HepG2 (cell line): ENCODE data around the gene KIF2C. TPM values are rescaled to one million over a fixed set of nuclear protein-coding genes. Genes with fewer than 3 reads are reported as not detected.

ENCODE experiments used
- ARNT ChIP-seq: fragments of 450-650 bp; IDR thresholded peaks from 2 replicates; pipeline ENCODE4 v1.6.1; 2017
- CEBPG ChIP-seq: IDR thresholded peaks from 2 replicates; pipeline ENCODE4 v1.6.1; 2016
- FOXA3 ChIP-seq: IDR thresholded peaks from 2 replicates; pipeline ENCODE4 v1.6.1; 2016; ENCODE audit warnings: missing genetic modification reagents, missing compliant biosample characterization
- HNF4A ChIP-seq: sonication (generic); formaldehyde crosslinking; IDR thresholded peaks from 2 replicates; pipeline ENCODE4 v1.4.0; 2020; ENCODE audit warnings: missing genetic modification reagents
- HOXA7 ChIP-seq: sonication (generic); formaldehyde crosslinking; IDR thresholded peaks from 2 replicates; pipeline ENCODE4 v1.8.1; 2022; ENCODE audit warnings: mild to moderate bottlenecking, missing genetic modification reagents, moderate library complexity
- NAIF1 ChIP-seq: sonication (generic); formaldehyde crosslinking; IDR thresholded peaks from 2 replicates; pipeline ENCODE4 v1.5.0; 2020; ENCODE audit warnings: mild to moderate bottlenecking, missing genetic modification reagents, borderline replicate concordance
- NCOA2 ChIP-seq: sonication (generic); formaldehyde crosslinking; IDR thresholded peaks from 2 replicates; pipeline ENCODE4 v1.8.0; 2022; ENCODE audit warnings: inconsistent platforms
- NFIB ChIP-seq: sonication (generic); formaldehyde crosslinking; IDR thresholded peaks from 2 replicates; pipeline ENCODE4 v1.9.0; 2021; ENCODE audit warnings: missing genetic modification reagents, mild to moderate bottlenecking, borderline replicate concordance
- REPIN1 ChIP-seq: sonication (generic); formaldehyde crosslinking; IDR thresholded peaks from 2 replicates; pipeline ENCODE4 v1.8.0; 2022; ENCODE audit warnings: missing genetic modification reagents, low read depth, mild to moderate bottlenecking, borderline replicate concordance
- SETDB1 ChIP-seq: sonication (generic); formaldehyde crosslinking; IDR thresholded peaks from 2 replicates; pipeline ENCODE4 v1.5.1; 2020; ENCODE audit warnings: missing genetic modification reagents, mild to moderate bottlenecking, borderline replicate concordance
- SMAD9 ChIP-seq: sonication (generic); formaldehyde crosslinking; IDR thresholded peaks from 2 replicates; pipeline ENCODE4 v1.5.1; 2020; ENCODE audit warnings: mild to moderate bottlenecking, missing genetic modification reagents
- SMARCC2 ChIP-seq: fragments of 450-650 bp; IDR thresholded peaks from 2 replicates; pipeline ENCODE4 v1.6.1; 2017; ENCODE audit warnings: antibody characterized with exemption, mild to moderate bottlenecking
- SOX5 ChIP-seq: IDR thresholded peaks from 2 replicates; pipeline ENCODE4 v1.6.1; 2016; ENCODE audit warnings: borderline replicate concordance
- SP4 ChIP-seq: sonication (generic); formaldehyde crosslinking; IDR thresholded peaks from 2 replicates; pipeline ENCODE4 v1.8.1; 2023; ENCODE audit warnings: mild to moderate bottlenecking, missing genetic modification reagents
- TGIF2 ChIP-seq: IDR thresholded peaks from 2 replicates; pipeline ENCODE4 v1.6.1; 2016; ENCODE audit warnings: control low read depth, missing compliant biosample characterization
- ZBTB8A ChIP-seq: sonication (generic); formaldehyde crosslinking; IDR thresholded peaks from 2 replicates; pipeline ENCODE4 v1.4.0; 2020; ENCODE audit warnings: mild to moderate bottlenecking, low read depth, missing genetic modification reagents, borderline replicate concordance
- ZNF230 ChIP-seq: sonication (generic); formaldehyde crosslinking; IDR thresholded peaks from 2 replicates; pipeline ENCODE4 v1.4.0; 2020; ENCODE audit warnings: mild to moderate bottlenecking, missing genetic modification reagents
- ZNF292 ChIP-seq: sonication (generic); formaldehyde crosslinking; IDR thresholded peaks from 2 replicates; pipeline ENCODE4 v1.8.1; 2022; ENCODE audit warnings: mild to moderate bottlenecking, low read depth, missing genetic modification reagents, borderline replicate concordance
- ZNF431 ChIP-seq: sonication (generic); formaldehyde crosslinking; IDR thresholded peaks from 2 replicates; pipeline ENCODE4 v1.9.0; 2022; ENCODE audit warnings: missing genetic modification reagents, low read depth, mild to moderate bottlenecking, borderline replicate concordance
- ZNF547 ChIP-seq: sonication (generic); formaldehyde crosslinking; IDR thresholded peaks from 2 replicates; pipeline ENCODE4 v1.5.1; 2020; ENCODE audit warnings: mild to moderate bottlenecking, missing genetic modification reagents
- ZNF775 ChIP-seq: sonication (generic); formaldehyde crosslinking; IDR thresholded peaks from 2 replicates; pipeline ENCODE4 v1.4.0; 2020; ENCODE audit warnings: missing genetic modification reagents, mild to moderate bottlenecking, moderate library complexity, borderline replicate concordance
- polyA plus RNA-seq, 8 experiments: library from polyadenylated mRNA; depleted of rRNA in 3 of 8; stranded (reverse) in 7 of 8; unstranded in 1 of 8; fragments of >200 nt; fragmentation: Illumina TruSeq in 4 of 8; extraction: Trizol in 4 of 8; gene quantifications; 2 replicates each; pipeline versions ENCODE4 v1.2.1 to v1.2.3, GENCODE V29; 2011 to 2016; ENCODE audit warnings: low read depth in 4 of 8, missing spikeins in 1 of 8, mixed read lengths in 1 of 8; ENCODE audit not compliant: insufficient read depth in 1 of 8
- total RNA-seq, 5 experiments: library from RNA; depleted of rRNA; stranded (reverse); fragments of >200 nt; fragmentation: Illumina TruSeq; extraction: Trizol; gene quantifications; 2 replicates each; pipeline ENCODE4 v1.2.3, GENCODE V29; 2016; ENCODE audit warnings: low read depth in 1 of 5
- TF ChIP-seq, protein P1 (sequence below): sonication (generic); formaldehyde crosslinking; IDR thresholded peaks from 2 replicates; pipeline ENCODE4 v1.9.0; 2021; ENCODE audit warnings: missing genetic modification reagents, mild to moderate bottlenecking, borderline replicate concordance
- TF ChIP-seq, protein P2 (sequence below): sonication (generic); formaldehyde crosslinking; IDR thresholded peaks from 2 replicates; pipeline ENCODE4 v1.4.0; 2020; ENCODE audit warnings: missing genetic modification reagents, borderline replicate concordance
- TF ChIP-seq, protein P3 (sequence below): sonication (generic); formaldehyde crosslinking; IDR thresholded peaks from 2 replicates; pipeline ENCODE4 v1.4.0; 2020; ENCODE audit warnings: mild to moderate bottlenecking, missing genetic modification reagents
- TF ChIP-seq, protein P4 (sequence below): sonication (generic); formaldehyde crosslinking; IDR thresholded peaks from 2 replicates; pipeline ENCODE4 v1.8.1; 2023; ENCODE audit warnings: missing genetic modification reagents, mild to moderate bottlenecking, borderline replicate concordance
- TF ChIP-seq, protein P5 (sequence below): IDR thresholded peaks from 2 replicates; pipeline ENCODE4 v1.6.1; 2012; ENCODE audit warnings: inconsistent platforms
- TF ChIP-seq, protein P6 (sequence below): IDR thresholded peaks from 2 replicates; pipeline ENCODE4 v1.6.1; 2016; ENCODE audit warnings: missing biosample characterization, missing genetic modification reagents, low read depth

KIF2C gene
- total and polyA plus RNA-seq, 2 of the 13 experiments (the other 11 are each of a cell fraction or from before 2014, with no cell fraction given) = 29.7 to 53.7 TPM

DNA sequence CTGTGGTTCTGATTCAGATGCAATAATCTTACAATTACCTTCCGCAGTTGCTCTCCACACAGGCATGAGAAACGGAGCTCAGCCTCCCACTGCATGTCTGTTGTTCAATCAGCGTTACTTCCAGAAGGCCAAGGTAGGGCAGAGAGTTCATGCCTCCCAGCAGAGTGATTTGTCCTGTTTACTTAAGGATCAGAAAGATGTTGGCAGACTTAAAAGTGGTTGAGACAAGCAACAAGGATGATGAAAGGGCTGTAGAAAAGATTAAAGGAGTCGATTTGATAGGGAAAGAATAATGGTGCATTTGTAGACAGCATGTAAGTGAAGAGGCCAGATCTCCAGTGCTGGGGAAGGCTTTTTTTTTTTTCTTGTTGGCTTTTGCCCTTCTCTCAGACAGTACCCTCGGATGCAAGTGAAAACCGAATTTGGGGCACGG, 38.5 kb upstream of the KIF2C start (continued):
- TF ChIP-seq, protein P1, sequence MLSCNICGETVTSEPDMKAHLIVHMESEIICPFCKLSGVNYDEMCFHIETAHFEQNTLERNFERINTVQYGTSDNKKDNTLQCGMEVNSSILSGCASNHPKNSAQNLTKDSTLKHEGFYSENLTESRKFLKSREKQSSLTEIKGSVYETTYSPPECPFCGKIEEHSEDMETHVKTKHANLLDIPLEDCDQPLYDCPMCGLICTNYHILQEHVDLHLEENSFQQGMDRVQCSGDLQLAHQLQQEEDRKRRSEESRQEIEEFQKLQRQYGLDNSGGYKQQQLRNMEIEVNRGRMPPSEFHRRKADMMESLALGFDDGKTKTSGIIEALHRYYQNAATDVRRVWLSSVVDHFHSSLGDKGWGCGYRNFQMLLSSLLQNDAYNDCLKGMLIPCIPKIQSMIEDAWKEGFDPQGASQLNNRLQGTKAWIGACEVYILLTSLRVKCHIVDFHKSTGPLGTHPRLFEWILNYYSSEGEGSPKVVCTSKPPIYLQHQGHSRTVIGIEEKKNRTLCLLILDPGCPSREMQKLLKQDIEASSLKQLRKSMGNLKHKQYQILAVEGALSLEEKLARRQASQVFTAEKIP (CRISPR knock-in tag) = no peak
- TF ChIP-seq ZNF775 (CRISPR knock-in tag) = 0 out of 2 replicates have a peak, but pooled peaks have one; percentile 26
- no peak for TF ChIP-seq ZNF547
- no peak for TF ChIP-seq ZNF230 (CRISPR knock-in tag)
- peak; percentile 69; the same call in 1 of the 2 replicates for TF ChIP-seq ZNF292 (CRISPR knock-in tag)
- TF ChIP-seq, protein P2, sequence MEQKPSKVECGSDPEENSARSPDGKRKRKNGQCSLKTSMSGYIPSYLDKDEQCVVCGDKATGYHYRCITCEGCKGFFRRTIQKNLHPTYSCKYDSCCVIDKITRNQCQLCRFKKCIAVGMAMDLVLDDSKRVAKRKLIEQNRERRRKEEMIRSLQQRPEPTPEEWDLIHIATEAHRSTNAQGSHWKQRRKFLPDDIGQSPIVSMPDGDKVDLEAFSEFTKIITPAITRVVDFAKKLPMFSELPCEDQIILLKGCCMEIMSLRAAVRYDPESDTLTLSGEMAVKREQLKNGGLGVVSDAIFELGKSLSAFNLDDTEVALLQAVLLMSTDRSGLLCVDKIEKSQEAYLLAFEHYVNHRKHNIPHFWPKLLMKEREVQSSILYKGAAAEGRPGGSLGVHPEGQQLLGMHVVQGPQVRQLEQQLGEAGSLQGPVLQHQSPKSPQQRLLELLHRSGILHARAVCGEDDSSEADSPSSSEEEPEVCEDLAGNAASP (CRISPR knock-in tag) = peak; percentile 12; the same call in 1 of the 2 replicates
- no peak for TF ChIP-seq ZNF431 (CRISPR knock-in tag)
- TF ChIP-seq NAIF1 (CRISPR knock-in tag) = no peak
- TF ChIP-seq FOXA3 (CRISPR knock-in tag) = peak; percentile 95
- TF ChIP-seq NCOA2 (CRISPR knock-in tag) = peak; percentile 87
- no peak for TF ChIP-seq SMARCC2
- TF ChIP-seq CEBPG (CRISPR knock-in tag) = peak; percentile 67
- TF ChIP-seq ZBTB8A (CRISPR knock-in tag) = no peak
- no peak for TF ChIP-seq ARNT
- TF ChIP-seq REPIN1 (CRISPR knock-in tag) = peak; percentile 64; the same call in 1 of the 2 replicates
- TF ChIP-seq, protein P3, sequence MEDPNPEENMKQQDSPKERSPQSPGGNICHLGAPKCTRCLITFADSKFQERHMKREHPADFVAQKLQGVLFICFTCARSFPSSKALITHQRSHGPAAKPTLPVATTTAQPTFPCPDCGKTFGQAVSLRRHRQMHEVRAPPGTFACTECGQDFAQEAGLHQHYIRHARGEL = no peak
- no peak for TF ChIP-seq NFIB (CRISPR knock-in tag)
- TF ChIP-seq, protein P4, sequence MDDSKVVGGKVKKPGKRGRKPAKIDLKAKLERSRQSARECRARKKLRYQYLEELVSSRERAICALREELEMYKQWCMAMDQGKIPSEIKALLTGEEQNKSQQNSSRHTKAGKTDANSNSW = no peak
- TF ChIP-seq HOXA7 (CRISPR knock-in tag) = no peak
- peak; percentile 79 for TF ChIP-seq SOX5 (CRISPR knock-in tag)
- TF ChIP-seq SETDB1 = no peak
- TF ChIP-seq, protein P5, sequence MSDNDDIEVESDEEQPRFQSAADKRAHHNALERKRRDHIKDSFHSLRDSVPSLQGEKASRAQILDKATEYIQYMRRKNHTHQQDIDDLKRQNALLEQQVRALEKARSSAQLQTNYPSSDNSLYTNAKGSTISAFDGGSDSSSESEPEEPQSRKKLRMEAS = 0 out of 2 replicates have a peak, but pooled peaks have one; percentile 33
- TF ChIP-seq, protein P6, sequence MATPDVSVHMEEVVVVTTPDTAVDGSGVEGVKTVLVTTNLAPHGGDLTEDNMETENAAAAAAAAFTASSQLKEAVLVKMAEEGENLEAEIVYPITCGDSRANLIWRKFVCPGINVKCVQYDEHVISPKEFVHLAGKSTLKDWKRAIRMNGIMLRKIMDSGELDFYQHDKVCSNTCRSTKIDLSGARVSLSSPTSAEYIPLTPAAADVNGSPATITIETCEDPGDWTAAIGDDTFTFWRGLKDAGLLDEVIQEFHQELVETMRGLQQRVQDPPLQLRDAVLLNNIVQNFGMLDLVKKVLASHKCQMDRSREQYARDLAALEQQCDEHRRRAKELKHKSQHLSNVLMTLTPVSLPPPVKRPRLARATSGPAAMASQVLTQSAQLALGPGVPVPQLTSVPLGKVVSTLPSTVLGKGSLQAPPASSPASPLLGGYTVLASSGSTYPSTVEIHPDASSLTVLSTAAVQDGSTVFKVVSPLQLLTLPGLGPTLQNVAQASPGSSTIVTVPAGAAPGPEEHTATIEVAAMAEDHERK (CRISPR knock-in tag) = no peak
- TF ChIP-seq HNF4A (CRISPR knock-in tag) = peak; percentile 66
- no peak for TF ChIP-seq TGIF2 (CRISPR knock-in tag)
- TF ChIP-seq SP4 (CRISPR knock-in tag) = no peak
- no peak for TF ChIP-seq SMAD9
